ENCODE results near the gene TRAPPC10. TPM values are rescaled to one million over a fixed set of nuclear protein-coding genes. Genes with fewer than 3 reads are reported as not detected.

TRAPPC10 gene
- total and polyA plus RNA-seq, 2 donors (not counting 1 experiment from before 2014, with no cell fraction given) = 61.7 to 145 TPM

DNA sequence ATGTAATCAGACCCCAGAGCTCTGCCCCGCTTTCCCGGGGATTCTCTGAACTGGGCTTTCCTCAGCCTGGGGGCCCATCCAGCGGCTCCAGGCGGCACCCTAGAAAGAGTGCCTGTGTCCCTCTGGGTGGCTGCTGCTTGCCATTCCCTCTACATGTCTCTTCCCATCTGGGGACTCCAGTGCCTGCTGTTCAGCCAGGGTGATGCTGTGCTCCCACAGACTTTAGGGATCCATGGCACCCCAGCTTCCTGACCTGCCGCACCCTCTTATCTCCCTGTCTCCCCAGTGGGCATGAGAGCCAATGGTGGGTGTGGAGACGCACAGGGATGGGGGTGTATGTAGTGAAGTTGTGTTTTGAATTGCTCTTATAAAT is 16.2 kb downstream of the TRAPPC10 start:
- Histone ChIP-seq H3K79me2 (ENCODE audit: control insufficient read depth, insufficient read depth, low read length) (peaks cover 100% of the 10 kb centered on the region), H3K4me2 (replicated peaks; ENCODE audit: low read depth, low read length, poor library complexity, severe bottlenecking) (no peak overlapping the region), H4K20me1 (ENCODE audit: control insufficient read depth, insufficient read depth, low read length, poor library complexity, severe bottlenecking) (peaks cover 96% of the 10 kb centered on the region), H2AFZ (ENCODE audit: insufficient read depth, low read depth, low read length, poor library complexity, severe bottlenecking) (no peak overlapping the region), H3K36me3 (replicated peaks in 1 of 2; ENCODE audit: control extremely low read depth in 1 of 2, control insufficient read depth in 1 of 2, extremely low read depth in 1 of 2, insufficient read depth in 2 of 2, low read length in 1 of 2) (peaks cover 4 to 13% of the 10 kb centered on the region in 2 experiments), H3K4me3 (ENCODE audit: control extremely low read depth in 1 of 5, extremely low read depth in 1 of 5, insufficient read depth in 1 of 5, low read depth in 2 of 5, low read length in 4 of 5) (no peak overlapping the region), H3K9ac (ENCODE audit: low read length) (no peak overlapping the region), H3K4me1 (ENCODE audit: control insufficient read depth in 2 of 2, insufficient read depth in 2 of 2, low read length in 2 of 2) (peaks cover 23 to 33% of the 10 kb centered on the region in 2 donors), H3K27ac (ENCODE audit: low read length in 2 of 2) (no peak overlapping the region), H3K27me3 (replicated peaks in 1 of 4; ENCODE audit: control extremely low read depth in 1 of 4, control insufficient read depth in 3 of 4, insufficient read depth in 4 of 4, low read length in 3 of 4) (no peaks in the 10 kb centered on the region), H3K9me3 (ENCODE audit: control extremely low read depth in 1 of 3, control insufficient read depth in 2 of 3, insufficient read depth in 1 of 3, low read length in 2 of 3) (peaks cover 0 to 6% (median 3%) of the 10 kb centered on the region in 3 donors)
- ATAC-seq (ENCODE audit: low read depth) = no peak
- H3K4me3 Mint-ChIP-seq = no peak overlapping the region
- peaks cover 56% of the 10 kb centered on the region for H3K4me1 Mint-ChIP-seq
- CTCF ChIA-PET = no interaction called here
- intact Hi-C loops (cut with micrococcal nuclease) = no loop called here
- H3K27me3 Mint-ChIP-seq = no peaks in the 10 kb centered on the region
- no peaks in the 10 kb centered on the region for H3K9me3 Mint-ChIP-seq (ENCODE audit: insufficient read depth)
- no peak overlapping the region for H3K27ac Mint-ChIP-seq
- POLR2A ChIA-PET = no interaction called here
- 92% methylated on average over 4 of the region's 6 CpGs for WGBS (ENCODE audit: insufficient coverage)
- TF ChIP-seq, protein P1, sequence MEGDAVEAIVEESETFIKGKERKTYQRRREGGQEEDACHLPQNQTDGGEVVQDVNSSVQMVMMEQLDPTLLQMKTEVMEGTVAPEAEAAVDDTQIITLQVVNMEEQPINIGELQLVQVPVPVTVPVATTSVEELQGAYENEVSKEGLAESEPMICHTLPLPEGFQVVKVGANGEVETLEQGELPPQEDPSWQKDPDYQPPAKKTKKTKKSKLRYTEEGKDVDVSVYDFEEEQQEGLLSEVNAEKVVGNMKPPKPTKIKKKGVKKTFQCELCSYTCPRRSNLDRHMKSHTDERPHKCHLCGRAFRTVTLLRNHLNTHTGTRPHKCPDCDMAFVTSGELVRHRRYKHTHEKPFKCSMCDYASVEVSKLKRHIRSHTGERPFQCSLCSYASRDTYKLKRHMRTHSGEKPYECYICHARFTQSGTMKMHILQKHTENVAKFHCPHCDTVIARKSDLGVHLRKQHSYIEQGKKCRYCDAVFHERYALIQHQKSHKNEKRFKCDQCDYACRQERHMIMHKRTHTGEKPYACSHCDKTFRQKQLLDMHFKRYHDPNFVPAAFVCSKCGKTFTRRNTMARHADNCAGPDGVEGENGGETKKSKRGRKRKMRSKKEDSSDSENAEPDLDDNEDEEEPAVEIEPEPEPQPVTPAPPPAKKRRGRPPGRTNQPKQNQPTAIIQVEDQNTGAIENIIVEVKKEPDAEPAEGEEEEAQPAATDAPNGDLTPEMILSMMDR (IDR thresholded peaks at IDR 0.05) = no peak
- TF ChIP-seq EZH2 (IDR thresholded peaks at IDR 0.05; ENCODE audit: borderline replicate concordance, insufficient read depth, low read depth, low read length, poor library complexity, severe bottlenecking) = no peak
- DNase-seq = no peak

DNA sequence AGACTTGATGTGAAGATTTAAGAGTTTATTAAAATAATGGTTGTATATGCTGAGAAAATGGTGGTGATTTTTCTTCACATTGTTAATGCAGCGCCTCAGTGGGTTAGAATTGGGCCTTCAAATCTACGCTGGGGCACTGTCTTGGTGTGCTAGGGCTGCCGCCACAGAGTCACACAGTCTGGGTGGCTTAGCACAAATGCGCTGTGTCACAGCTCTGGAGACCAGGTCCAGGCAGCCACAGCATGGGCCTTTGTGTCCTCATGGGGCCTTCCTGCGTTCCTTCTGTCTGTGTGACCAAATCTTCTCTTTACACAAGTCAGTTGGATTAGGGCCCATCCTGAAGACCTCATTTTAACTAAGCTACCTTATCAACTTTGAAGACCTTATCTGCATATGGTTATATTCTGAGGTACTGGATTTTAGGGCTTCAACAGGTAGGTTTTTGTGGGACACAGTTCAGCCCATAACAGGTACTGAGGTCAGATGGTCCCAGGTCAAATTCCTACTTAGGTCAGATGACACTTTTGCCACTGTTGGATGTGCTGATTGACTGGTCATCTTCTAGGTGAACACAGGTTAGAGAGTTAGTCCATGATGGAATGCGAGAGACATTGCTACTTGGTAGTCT is 17.5 kb downstream of the TRAPPC10 start:
- TF ChIP-seq, protein P1 (IDR thresholded peaks at IDR 0.05) = no peak
- no peak for TF ChIP-seq EZH2 (IDR thresholded peaks at IDR 0.05; ENCODE audit: borderline replicate concordance, insufficient read depth, low read depth, low read length, poor library complexity, severe bottlenecking)
- Histone ChIP-seq H3K4me1 (ENCODE audit: control insufficient read depth in 2 of 2, insufficient read depth in 2 of 2, low read length in 2 of 2) (peaks cover 18 to 23% of the 10 kb centered on the region in 2 donors), H3K4me3 (ENCODE audit: control extremely low read depth in 1 of 5, extremely low read depth in 1 of 5, insufficient read depth in 1 of 5, low read depth in 2 of 5, low read length in 4 of 5) (no peak overlapping the region), H3K27ac (ENCODE audit: low read length in 2 of 2) (no peak overlapping the region), H2AFZ (ENCODE audit: insufficient read depth, low read depth, low read length, poor library complexity, severe bottlenecking) (no peak overlapping the region), H3K36me3 (replicated peaks in 1 of 2; ENCODE audit: control extremely low read depth in 1 of 2, control insufficient read depth in 1 of 2, extremely low read depth in 1 of 2, insufficient read depth in 2 of 2, low read length in 1 of 2) (peaks cover 5 to 25% of the 10 kb centered on the region in 2 experiments), H3K9me3 (ENCODE audit: control extremely low read depth in 1 of 3, control insufficient read depth in 2 of 3, insufficient read depth in 1 of 3, low read length in 2 of 3) (peaks cover 0 to 6% (median 3%) of the 10 kb centered on the region in 3 donors), H4K20me1 (ENCODE audit: control insufficient read depth, insufficient read depth, low read length, poor library complexity, severe bottlenecking) (peaks cover 89% of the 10 kb centered on the region), H3K4me2 (replicated peaks; ENCODE audit: low read depth, low read length, poor library complexity, severe bottlenecking) (no peak overlapping the region), H3K9ac (ENCODE audit: low read length) (no peak overlapping the region), H3K79me2 (ENCODE audit: control insufficient read depth, insufficient read depth, low read length) (peaks cover 96% of the 10 kb centered on the region), H3K27me3 (replicated peaks in 1 of 4; ENCODE audit: control extremely low read depth in 1 of 4, control insufficient read depth in 3 of 4, insufficient read depth in 4 of 4, low read length in 3 of 4) (no peaks in the 10 kb centered on the region)
- peaks cover 48% of the 10 kb centered on the region for H3K4me1 Mint-ChIP-seq
- no peak overlapping the region for H3K27ac Mint-ChIP-seq
- POLR2A ChIA-PET = no interaction called here
- no peaks in the 10 kb centered on the region for H3K9me3 Mint-ChIP-seq (ENCODE audit: insufficient read depth)
- intact Hi-C loops (cut with micrococcal nuclease) = no loop called here
- H3K4me3 Mint-ChIP-seq = no peak overlapping the region
- no peaks in the 10 kb centered on the region for H3K27me3 Mint-ChIP-seq
- WGBS (ENCODE audit: insufficient coverage) = 97% methylated on average over 5 of the region's 6 CpGs
- DNase-seq (no peak), ATAC-seq (ENCODE audit: low read depth) (no peak)
- CTCF ChIA-PET = interaction anchor here (0.6 kb wide), 1 partner anchor 887 kb away, joined by 3 read pairs; no protein-coding TSS in a partner anchor
